ENCODE results near the gene HLA-A.
A peak's percentile ranks its signal among the peaks of the same experiment; 100 is the strongest.

Gene HLA-A

DNA sequence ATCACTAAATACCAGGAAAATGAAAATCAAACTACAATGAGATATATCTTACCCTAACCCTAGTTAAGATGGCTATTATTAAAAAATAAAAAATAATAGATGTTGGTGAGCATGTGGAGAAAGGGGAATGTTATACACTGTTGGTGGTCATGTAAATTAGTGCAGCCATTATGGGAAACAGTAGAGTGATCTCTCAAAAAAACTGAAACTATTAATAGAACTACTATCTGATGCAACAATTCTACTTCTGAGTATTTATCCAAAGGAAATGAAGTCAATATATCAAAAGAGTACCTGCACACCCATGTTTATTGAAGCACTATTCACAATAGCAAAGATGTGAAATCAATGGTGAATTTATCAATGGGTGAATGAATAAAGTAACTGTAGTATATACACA, 48.6 kb downstream of the HLA-A start:
- DNase-seq (ENCODE audit: low spot score), result no peak

GRCh38 chr6:29992807-29993206, 50.5 kb downstream of the HLA-A start:
- DNase-seq (ENCODE audit: low spot score), result peak; percentile 53

- DNase-seq (ENCODE audit: low spot score), result no peak
Observed at GRCh38 chr6:29994826-29995225, 52.5 kb downstream of the HLA-A start.

DNA sequence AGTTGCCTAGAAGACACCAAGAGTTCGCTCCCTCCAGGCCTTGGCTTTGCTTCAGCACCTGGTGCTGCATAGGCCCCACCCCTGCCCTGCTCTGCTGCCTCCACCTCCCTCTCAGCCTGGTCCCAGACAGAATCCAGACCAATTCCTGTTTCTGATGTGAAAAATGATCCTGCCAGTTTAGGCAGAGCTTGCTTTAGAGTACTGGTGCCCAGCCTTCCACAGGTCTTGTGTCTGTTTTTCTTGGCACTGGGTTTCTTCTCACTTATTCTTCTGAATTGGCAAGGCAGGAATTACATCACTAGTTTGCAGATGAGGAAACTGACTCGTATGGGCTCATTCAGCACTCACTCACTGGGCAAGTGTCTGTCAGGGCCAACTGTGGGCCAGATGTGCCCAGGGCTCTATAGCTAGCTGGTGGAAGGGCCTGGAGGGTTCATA, 53.0 kb downstream of the HLA-A start:
- peak; percentile 17 for DNase-seq (ENCODE audit: low spot score)

Data from GM03348 (cell line).